AG04450 (cell line): ENCODE measurements around the gene TRDN. TPM values are rescaled to one million over a fixed set of nuclear protein-coding genes. Genes with fewer than 3 reads are reported as not detected.

ENCODE experiments used
- CTCF ChIA-PET: fragments of 300-600, 350-600 bp; formaldehyde crosslinking; extraction: SDS; loops from one replicate; lab custom pipeline; 2022; ENCODE audit warnings: antibody characterized with exemption, inconsistent platforms; lab: Charles Lee
- POLR2A ChIA-PET: fragments of 350-600 bp; formaldehyde crosslinking; extraction: SDS; loops from one replicate; lab custom pipeline; 2021; ENCODE audit warnings: antibody characterized with exemption, inconsistent platforms; lab: Yijun Ruan, JAX
- DNase-seq: peaks from one replicate; pipeline ENCODE4 v3.0.0-alpha.2; 2011; ENCODE audit warnings: low read depth, low spot score
- H3K27ac ChIP-seq: one replicate; pipeline ENCODE4 v1.5.1; 2012; ENCODE audit warnings: low read depth, low read length, control low read depth
- H3K27me3 ChIP-seq: one replicate; pipeline ENCODE4 v1.6.0; 2012; ENCODE audit warnings: low read length; ENCODE audit not compliant: control insufficient read depth, insufficient read depth
- H3K4me3 ChIP-seq: 2 replicates; pipeline ENCODE4 v1.5.1; 2011; ENCODE audit warnings: mild to moderate bottlenecking, low read depth, low read length, control low read depth
- H3K9me3 ChIP-seq: 2 replicates; pipeline ENCODE4 v1.5.1; 2012; ENCODE audit warnings: low read length; ENCODE audit not compliant: control insufficient read depth, insufficient read depth
- polyA plus RNA-seq: library from polyadenylated mRNA; depleted of rRNA; stranded (reverse); fragments of >200 nt; gene quantifications from 2 replicates; pipeline ENCODE4 v1.2.3, GENCODE V29; 2011
- TF ChIP-seq, protein P1 (sequence below): IDR thresholded peaks from 2 replicates; pipeline ENCODE4 v1.5.1; 2011; ENCODE audit warnings: low read depth, low read length, control low read depth, inconsistent platforms

Gene TRDN
- polyA plus RNA-seq, 1 experiment, result not detected

DNA sequence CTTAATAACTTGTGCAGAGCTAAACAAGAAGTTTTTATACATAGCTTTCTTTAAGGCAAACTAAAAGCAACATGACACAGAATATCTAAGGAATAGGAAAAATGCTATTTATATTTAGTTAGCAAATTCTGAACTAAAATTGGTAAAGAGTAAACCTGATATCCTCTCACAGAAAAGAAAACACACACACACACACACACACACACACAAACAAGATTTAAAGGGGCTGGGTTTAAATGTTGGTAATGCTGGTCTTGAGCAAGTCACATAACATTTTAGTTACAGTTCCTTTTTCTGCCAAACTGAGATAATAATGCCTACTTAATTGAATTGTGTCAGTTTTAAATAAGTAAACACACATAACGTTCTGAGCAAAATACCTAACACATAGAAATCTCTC lies 1.6 kb downstream of the TRDN start:
- Histone ChIP-seq H3K9me3 (no peaks in the 10 kb centered on the region), H3K4me3 (no peak overlapping the region), H3K27me3 (no peaks in the 10 kb centered on the region), H3K27ac (no peak overlapping the region)
- no peak for DNase-seq
- CTCF ChIA-PET, result no interaction called here
- POLR2A ChIA-PET, result no interaction called here
- TF ChIP-seq, protein P1, sequence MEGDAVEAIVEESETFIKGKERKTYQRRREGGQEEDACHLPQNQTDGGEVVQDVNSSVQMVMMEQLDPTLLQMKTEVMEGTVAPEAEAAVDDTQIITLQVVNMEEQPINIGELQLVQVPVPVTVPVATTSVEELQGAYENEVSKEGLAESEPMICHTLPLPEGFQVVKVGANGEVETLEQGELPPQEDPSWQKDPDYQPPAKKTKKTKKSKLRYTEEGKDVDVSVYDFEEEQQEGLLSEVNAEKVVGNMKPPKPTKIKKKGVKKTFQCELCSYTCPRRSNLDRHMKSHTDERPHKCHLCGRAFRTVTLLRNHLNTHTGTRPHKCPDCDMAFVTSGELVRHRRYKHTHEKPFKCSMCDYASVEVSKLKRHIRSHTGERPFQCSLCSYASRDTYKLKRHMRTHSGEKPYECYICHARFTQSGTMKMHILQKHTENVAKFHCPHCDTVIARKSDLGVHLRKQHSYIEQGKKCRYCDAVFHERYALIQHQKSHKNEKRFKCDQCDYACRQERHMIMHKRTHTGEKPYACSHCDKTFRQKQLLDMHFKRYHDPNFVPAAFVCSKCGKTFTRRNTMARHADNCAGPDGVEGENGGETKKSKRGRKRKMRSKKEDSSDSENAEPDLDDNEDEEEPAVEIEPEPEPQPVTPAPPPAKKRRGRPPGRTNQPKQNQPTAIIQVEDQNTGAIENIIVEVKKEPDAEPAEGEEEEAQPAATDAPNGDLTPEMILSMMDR, result no peak

DNA sequence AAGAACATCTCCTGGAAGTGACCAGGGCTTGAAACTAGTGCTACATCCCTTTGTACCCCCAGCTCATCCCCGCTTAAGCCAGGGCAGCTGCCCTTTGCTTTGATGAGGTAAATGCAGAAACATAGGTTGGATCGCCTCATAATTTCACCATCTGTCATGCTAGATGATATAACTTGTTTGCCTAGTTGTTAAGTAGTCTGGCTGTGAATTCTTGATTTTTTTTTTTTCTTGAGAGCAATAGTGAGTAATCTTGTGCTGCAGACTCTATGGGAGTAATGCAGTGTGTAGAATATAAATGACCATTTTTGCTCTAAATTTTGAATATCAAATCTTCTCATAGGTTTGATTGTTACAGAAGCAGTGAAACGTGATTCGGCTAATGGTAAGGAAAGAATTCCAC lies 4.1 kb downstream of the TRDN start:
- Histone ChIP-seq H3K27me3 (no peaks in the 10 kb centered on the region), H3K4me3 (no peak overlapping the region), H3K27ac (no peak overlapping the region), H3K9me3 (no peaks in the 10 kb centered on the region)
- CTCF ChIA-PET, result no interaction called here
- POLR2A ChIA-PET, result no interaction called here
- TF ChIP-seq, protein P1, result no peak
- DNase-seq, result no peak

DNA sequence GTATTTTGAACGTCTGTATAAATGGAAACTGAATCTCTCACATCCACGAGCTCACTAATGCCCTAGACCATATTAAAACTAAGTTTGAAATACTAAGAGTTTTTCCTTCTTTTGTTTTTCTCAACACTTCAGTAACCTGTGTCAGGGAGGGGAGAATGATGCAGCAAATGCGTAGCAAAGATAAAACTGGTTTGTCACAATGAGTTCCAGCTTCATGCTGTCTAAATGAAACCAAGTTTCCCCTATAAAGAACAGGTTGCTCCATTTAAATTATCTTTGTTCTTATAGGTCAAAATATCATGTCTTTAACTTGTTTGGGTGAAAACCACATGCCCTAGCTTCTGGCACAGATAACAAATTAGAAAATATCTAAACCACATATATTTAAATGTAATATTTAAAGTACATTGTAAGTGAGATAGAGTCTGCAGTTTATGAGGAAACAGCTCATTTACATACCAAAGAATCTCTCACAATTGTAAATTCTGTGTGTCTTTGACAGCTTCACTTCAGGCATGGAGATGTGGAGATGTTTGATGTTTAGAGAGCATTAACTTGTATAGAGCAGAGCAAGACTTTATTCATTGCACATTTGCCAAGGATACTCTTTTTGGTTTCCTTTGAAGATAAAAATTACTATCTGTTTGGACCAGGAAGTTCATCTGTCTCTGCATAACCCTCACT lies 7.3 kb downstream of the TRDN start:
- no peaks in the 10 kb centered on the region for H3K9me3 ChIP-seq
- no peak overlapping the region for H3K27ac ChIP-seq
- no peak for DNase-seq
- CTCF ChIA-PET, result no interaction called here
- POLR2A ChIA-PET, result no interaction called here
- no peaks in the 10 kb centered on the region for H3K27me3 ChIP-seq
- TF ChIP-seq, protein P1, result no peak
- H3K4me3 ChIP-seq, result no peak overlapping the region

DNA sequence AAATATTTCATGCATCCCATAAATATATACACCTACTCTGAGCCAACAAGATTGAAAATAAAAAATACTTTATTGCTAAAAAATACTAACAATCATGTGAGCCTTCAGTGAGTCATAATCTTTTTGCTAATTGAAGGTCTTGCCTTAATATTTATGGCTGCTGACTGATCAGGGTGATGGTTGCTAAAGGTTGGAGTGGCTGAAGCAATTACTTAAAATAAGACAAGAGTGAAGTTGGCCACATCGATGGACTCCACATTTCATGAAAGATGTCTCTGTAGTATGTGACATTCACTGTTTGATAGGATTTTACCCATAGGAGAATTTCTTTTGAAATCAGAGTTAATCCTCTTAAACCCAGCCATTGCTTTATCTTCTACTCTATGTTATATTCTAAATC lies 11.1 kb downstream of the TRDN start:
- no peaks in the 10 kb centered on the region for H3K9me3 ChIP-seq
- H3K4me3 ChIP-seq, result no peak overlapping the region
- TF ChIP-seq, protein P1, result no peak
- no peak for DNase-seq
- no peaks in the 10 kb centered on the region for H3K27me3 ChIP-seq
- CTCF ChIA-PET, result no interaction called here
- POLR2A ChIA-PET, result no interaction called here
- no peak overlapping the region for H3K27ac ChIP-seq

DNA sequence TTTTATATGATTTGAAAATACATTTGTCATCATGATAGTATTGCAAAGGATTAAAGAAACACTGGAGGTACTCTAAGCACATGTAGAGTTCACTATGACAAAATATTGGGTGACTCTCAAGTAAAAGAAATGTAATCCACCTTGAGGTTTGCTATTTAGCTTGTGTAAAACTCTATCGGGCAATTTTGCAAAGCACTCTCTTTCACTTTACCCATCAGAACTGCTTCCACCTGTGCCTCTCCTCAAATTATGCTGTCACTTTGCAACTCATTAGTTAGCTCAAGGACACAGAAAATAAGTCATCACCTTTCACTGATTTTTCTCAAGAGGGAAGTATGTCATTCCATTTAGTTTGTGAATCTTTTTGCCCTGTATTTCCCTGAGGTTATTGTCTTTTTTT lies 14.0 kb downstream of the TRDN start:
- DNase-seq, result no peak
- TF ChIP-seq, protein P1, result no peak
- ChIA-PET CTCF (no interaction called here), POLR2A (no interaction called here)
- no peaks in the 10 kb centered on the region for H3K27me3 ChIP-seq
- no peak overlapping the region for H3K27ac ChIP-seq
- no peak overlapping the region for H3K4me3 ChIP-seq
- no peaks in the 10 kb centered on the region for H3K9me3 ChIP-seq
